Psoas muscle (tissue), 8 donors: ENCODE data around the gene VDR. TPM values are rescaled to one million over a fixed set of nuclear protein-coding genes. Genes with fewer than 3 reads are reported as not detected.

Experiments used
- ATAC-seq, 4 donors: fragments of 200-7000 bp; cut with Tn5 transposase; one replicate each; pipeline ENCODE4 v1.9.1; 2020; ENCODE audit warnings: moderate library complexity in 3 of 4, mild to moderate bottlenecking in 2 of 4
- DNase-seq, 2 donors: peaks; one replicate each; pipeline ENCODE4 v3.0.0-alpha.2; 2020
- H3K27ac ChIP-seq: fragments of 200-600 bp; one replicate; pipeline ENCODE4 v1.8.0; 2022
- H3K27me3 ChIP-seq, 3 donors: fragments of 200-600 bp in 1 of 3; one replicate each; pipeline versions ENCODE4 v1.6.1 to v1.8.0; 2013 to 2022; ENCODE audit warnings: low read length in 2 of 3, mild to moderate bottlenecking in 2 of 3, moderate library complexity in 1 of 3; ENCODE audit not compliant: insufficient read depth in 3 of 3
- H3K36me3 ChIP-seq, 2 donors: fragments of 200-600 bp in 1 of 2; one replicate each; pipeline versions ENCODE4 v1.6.1 to v1.8.0; 2013 to 2022; ENCODE audit warnings: low read depth in 1 of 2, mild to moderate bottlenecking in 1 of 2, moderate library complexity in 1 of 2; ENCODE audit not compliant: insufficient read depth in 1 of 2
- H3K4me1 ChIP-seq: fragments of 200-600 bp; one replicate; pipeline ENCODE4 v1.8.0; 2022
- H3K4me3 ChIP-seq: fragments of 200-600 bp; one replicate; pipeline ENCODE4 v1.8.0; 2022; ENCODE audit warnings: mild to moderate bottlenecking
- H3K9me3 ChIP-seq: fragments of 200-600 bp; one replicate; pipeline ENCODE4 v1.8.0; 2022
- WGBS, 3 donors: extraction: QIAGEN DNeasy Blood & Tissue Kit; methylation state at CpG; one replicate each; pipeline versions ENCODE4 v1.1.6 to v1.1.7; 2013; 5-methylcytosine and 5-hydroxymethylcytosine counted together
- intact Hi-C, 2 donors: fragments of 100-400 bp; cut with DNase I; formaldehyde crosslinking; loops; one replicate each; pipeline versions ENCODE4 v1.11.0 to v1.14.2; 2022
- polyA plus RNA-seq, 3 donors: library from polyadenylated mRNA; stranded (reverse); fragments of 200-250 nt; gene quantifications; one replicate each; pipeline ENCODE4 v1.2.3, GENCODE V29; 2013
- total RNA-seq, 4 donors: library from RNA; stranded (reverse); fragmentation: NEBNext Ultra II Directional in 2 of 4; extraction: Animal tissue kit (Norgen Biotek cat#: 25700) in 2 of 4; gene quantifications; one replicate each; pipeline versions ENCODE4 v1.2.1 to v1.2.4, GENCODE V29; 2021 to 2023
- TF ChIP-seq, protein P1 (sequence below): fragments of 200-600 bp; IDR thresholded peaks from one replicate; pipeline ENCODE4 v1.8.0; 2022; ENCODE audit warnings: antibody characterized with exemption
- donor health status: healthy with polysubstance abuse.
- donor health status: DM: no; HTN: no; CAD: no; lungs with moderate emphysema.
- donor health status: Bipolar disorder and iron deficiency.
- donor health status: healthy.
- donor health status: DM: yes; HTN: yes; CAD: no.
- donor health status: DM: no; HTN: no; CAD: no.
- donor health status: DM: no; HTN: no; CAD: no.
- donor health status: DM: yes; HTN: yes; CAD: no.

VDR gene
- total and polyA plus RNA-seq, 7 donors, result 0.62 to 6.1 (median 3.0) TPM

DNA sequence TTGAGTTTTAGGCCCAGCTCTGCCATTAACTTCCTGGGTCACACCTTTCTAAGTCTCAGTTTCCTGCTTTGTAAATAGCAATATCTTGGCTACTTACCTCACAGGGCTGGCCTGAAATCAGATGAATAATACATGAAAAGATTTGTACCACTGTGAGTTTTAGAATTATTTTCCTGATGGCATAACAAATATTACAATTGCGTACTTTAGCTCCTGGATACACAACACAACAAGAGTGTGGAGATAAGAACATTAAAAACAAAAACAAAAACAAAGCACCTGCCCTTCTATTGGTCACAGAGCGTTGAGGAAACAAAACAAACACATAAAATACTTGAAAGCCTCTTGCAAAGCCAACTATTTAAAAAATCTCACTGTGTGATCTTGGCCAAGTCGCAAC is 80.2 kb downstream of the VDR start:
- Histone ChIP-seq H3K27ac (no peak overlapping the region), H3K9me3 (no peaks in the 10 kb centered on the region), H3K36me3 (no peaks in the 10 kb centered on the region), H3K27me3 (no peaks in the 10 kb centered on the region), H3K4me1 (peaks cover 42% of the 10 kb centered on the region), H3K4me3 (no peak overlapping the region)
- TF ChIP-seq, protein P1, sequence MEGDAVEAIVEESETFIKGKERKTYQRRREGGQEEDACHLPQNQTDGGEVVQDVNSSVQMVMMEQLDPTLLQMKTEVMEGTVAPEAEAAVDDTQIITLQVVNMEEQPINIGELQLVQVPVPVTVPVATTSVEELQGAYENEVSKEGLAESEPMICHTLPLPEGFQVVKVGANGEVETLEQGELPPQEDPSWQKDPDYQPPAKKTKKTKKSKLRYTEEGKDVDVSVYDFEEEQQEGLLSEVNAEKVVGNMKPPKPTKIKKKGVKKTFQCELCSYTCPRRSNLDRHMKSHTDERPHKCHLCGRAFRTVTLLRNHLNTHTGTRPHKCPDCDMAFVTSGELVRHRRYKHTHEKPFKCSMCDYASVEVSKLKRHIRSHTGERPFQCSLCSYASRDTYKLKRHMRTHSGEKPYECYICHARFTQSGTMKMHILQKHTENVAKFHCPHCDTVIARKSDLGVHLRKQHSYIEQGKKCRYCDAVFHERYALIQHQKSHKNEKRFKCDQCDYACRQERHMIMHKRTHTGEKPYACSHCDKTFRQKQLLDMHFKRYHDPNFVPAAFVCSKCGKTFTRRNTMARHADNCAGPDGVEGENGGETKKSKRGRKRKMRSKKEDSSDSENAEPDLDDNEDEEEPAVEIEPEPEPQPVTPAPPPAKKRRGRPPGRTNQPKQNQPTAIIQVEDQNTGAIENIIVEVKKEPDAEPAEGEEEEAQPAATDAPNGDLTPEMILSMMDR, result no peak
- ATAC-seq, result no peak
- intact Hi-C loops, result no loop called here
- WGBS, 3 donors, result 83 to 86% (median 85%) methylated on average over 3 of the region's 3 CpGs
- DNase-seq, result no peak

DNA sequence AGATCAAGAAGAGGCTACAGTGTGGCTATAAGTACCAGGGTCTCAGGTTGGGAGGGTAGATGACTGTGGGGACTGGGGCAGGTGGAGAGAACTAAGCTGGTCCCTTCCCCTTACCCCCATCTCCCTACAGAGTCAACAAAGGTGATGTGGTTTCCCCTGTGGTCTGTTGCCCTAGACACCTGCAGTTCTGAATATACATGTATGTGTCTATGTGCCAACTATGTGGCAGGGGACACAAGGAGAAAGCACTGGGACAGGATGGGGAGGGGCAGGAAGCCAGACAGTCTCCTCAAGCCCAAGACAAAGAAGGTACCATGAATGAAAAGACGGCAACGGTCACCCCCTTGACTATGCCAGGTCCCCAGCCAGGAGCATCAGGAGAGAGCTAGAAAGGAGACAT is 80.6 kb downstream of the VDR start:
- TF ChIP-seq, protein P1, result no peak
- Histone ChIP-seq H3K9me3 (no peaks in the 10 kb centered on the region), H3K27ac (peak overlapping the region; percentile 30), H3K4me3 (no peak overlapping the region), H3K4me1 (peaks cover 37% of the 10 kb centered on the region), H3K36me3 (no peaks in the 10 kb centered on the region), H3K27me3 (no peaks in the 10 kb centered on the region)
- intact Hi-C loops, result no loop called here
- DNase-seq (no peak), ATAC-seq (no peak)
- WGBS, 3 donors, result 72 to 78% (median 75%) methylated on average over 2 of the region's 2 CpGs

DNA sequence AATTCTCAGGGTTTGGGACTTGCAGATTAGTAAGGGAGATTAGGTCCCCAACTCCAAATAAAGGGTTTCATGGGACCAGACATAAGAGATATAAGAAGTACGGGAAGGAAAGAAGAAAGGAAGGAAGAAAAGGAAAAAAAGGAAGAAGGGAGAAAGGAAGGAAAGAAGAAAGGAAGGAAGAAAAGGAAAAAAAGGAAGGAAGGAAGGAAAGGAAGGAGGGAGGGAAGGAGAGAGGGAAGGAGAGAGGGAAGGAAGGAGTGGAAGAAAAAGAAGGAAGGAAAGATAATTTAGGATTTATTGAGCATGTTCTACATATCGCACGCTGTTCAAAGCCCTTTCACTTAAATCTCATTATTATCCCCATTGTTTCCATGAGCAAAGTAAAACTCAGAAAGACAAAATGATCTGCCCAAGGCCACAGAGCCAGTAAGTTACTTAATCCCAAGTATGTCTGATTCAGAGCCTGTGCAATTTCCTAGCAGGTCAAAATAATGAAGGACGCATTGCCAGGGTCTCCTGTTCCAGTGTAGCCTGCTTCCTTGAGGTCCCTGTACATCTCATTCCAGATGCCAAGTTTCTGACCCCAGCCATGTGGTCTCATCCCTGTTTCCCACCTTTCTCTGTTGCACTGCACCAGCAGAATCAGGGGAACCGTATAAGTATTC is 81.2 kb downstream of the VDR start:
- intact Hi-C loops, result no loop called here
- H3K27me3 ChIP-seq, result no peaks in the 10 kb centered on the region

DNA sequence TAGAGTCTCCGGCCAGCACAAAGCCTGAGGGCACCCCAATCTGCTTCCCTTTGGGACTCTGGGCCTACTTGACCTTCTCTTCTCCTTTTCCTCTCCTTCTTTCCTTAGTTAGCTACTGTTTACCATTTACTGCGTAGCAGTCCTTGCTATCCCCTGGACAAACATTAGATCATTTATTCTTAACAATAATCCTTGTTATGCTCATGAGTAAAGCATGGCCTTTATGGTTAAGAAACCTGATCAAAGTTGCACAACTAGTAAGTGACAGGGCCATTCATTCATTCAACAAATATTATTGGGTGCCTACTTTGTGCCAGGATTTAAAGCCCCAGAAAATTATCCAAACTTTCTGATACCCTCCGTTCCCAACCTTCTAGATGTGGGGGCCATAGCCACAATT is 81.9 kb downstream of the VDR start:
- Histone ChIP-seq H3K4me1 (peaks cover 28% of the 10 kb centered on the region), H3K27me3 (no peaks in the 10 kb centered on the region), H3K36me3 (no peaks in the 10 kb centered on the region), H3K4me3 (no peak overlapping the region), H3K9me3 (no peaks in the 10 kb centered on the region), H3K27ac (peak overlapping the region; percentile 32)
- DNase-seq (no peak), ATAC-seq (no peak)
- TF ChIP-seq, protein P1, result no peak
- WGBS, 3 donors, result 89 to 90% (median 89%) methylated on average over 3 of the region's 3 CpGs
- intact Hi-C loops, result no loop called here

More for the DNA sequence above, 81.2 kb downstream of the VDR start:
- Histone ChIP-seq H3K36me3 (no peaks in the 10 kb centered on the region), H3K27ac (peak overlapping the region; percentile 30), H3K4me3 (no peak overlapping the region), H3K4me1 (peaks cover 35% of the 10 kb centered on the region), H3K9me3 (no peaks in the 10 kb centered on the region)
- DNase-seq, result no peak
- no peak for ATAC-seq
- TF ChIP-seq, protein P1, result no peak
- 87 to 90% (median 89%) methylated on average over 5 of the region's 5 CpGs for WGBS, 3 donors

DNA sequence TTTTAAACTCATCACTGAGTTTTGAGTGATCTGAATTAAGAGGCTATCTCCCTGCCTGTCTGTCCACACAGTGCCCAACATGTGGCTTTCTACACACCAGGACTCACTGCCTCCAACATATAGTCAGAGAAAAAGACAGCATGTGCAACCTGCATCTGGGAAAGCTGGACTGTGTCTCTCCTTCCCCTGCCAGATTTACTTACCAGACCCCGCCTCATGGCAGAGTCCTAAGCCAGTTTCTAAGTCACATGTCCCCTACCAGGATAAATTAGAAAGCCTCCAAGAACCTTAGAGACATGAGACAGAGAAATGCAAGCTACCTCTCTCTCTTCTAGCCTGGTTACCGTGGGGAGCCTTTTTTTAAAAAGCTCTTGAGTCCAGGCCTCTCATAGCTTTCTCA is 82.4 kb downstream of the VDR start:
- no peaks in the 10 kb centered on the region for H3K27me3 ChIP-seq
- WGBS, 3 donors, result 43 to 68% (median 50%) methylated on average over 2 of the region's 2 CpGs
- no peaks in the 10 kb centered on the region for H3K9me3 ChIP-seq
- H3K4me3 ChIP-seq, result no peak overlapping the region
- ATAC-seq, result no peak
- peak in 1 of 2 donors; percentile 24 for DNase-seq
- intact Hi-C loops, result no loop called here
- no peaks in the 10 kb centered on the region for H3K36me3 ChIP-seq
- peaks cover 29% of the 10 kb centered on the region for H3K4me1 ChIP-seq
- peak overlapping the region; percentile 91 for H3K27ac ChIP-seq
- TF ChIP-seq, protein P1, result no peak
